ENCODE data around the gene KCNMB1. TPM values are rescaled to one million over a fixed set of nuclear protein-coding genes. Genes with fewer than 3 reads are reported as not detected.

The KCNMB1 gene, protein sequence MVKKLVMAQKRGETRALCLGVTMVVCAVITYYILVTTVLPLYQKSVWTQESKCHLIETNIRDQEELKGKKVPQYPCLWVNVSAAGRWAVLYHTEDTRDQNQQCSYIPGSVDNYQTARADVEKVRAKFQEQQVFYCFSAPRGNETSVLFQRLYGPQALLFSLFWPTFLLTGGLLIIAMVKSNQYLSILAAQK
- not detected in 2 replicates for total RNA-seq (2014; rRNA removed; shearing (Covaris generic))
- polyA plus RNA-seq (2015; cell fraction: cytosol; rRNA removed): not detected in 2 replicates
- 0.11 TPM in 1 of 2 replicates, not detected in the other for polyA plus RNA-seq (2015; cell fraction: nucleus; rRNA removed)

DNA sequence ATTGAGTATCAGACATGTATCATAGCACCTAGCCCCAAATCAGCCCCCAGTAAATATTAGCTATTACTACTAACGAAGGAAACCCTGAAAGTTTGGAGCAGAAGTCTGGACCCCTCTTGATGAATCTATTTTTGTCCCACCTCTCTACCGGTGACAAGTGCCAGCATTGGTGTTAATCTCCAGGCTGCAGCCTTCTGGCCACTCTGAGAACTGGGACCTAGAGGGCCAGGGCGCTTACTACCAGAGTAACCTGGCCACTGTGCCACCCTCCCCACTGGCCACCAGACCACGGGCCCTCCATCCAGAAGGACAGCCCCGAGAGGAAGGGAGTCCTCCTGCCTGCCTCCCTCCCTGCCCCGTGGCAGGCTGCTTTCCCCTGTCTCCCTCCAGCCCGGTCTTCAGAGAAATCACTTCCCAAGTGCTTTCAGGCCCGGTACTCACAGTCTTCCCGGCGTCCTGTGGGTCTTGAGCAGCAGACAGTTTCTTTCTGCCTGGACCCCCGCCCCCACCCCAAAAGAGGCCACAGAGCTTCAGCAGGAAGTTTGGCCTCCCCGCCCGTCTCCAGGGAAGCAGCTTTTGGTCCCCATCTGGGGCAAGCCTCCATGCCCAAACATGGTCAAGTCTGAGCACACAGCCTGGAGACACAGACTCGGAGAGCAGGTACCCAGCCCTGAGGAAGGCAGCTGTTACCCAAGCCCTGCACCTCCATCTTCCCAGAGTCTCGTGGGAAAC is at the start of gene KCNMB1:
Gene KCNMB1, minus strand, starts transcription at position 550 of the 732 bp plus-strand sequence. CDS start 3,920 bp downstream, outside the sequence.
- no peak for DNase-seq (ENCODE audit: low read depth)

DNA sequence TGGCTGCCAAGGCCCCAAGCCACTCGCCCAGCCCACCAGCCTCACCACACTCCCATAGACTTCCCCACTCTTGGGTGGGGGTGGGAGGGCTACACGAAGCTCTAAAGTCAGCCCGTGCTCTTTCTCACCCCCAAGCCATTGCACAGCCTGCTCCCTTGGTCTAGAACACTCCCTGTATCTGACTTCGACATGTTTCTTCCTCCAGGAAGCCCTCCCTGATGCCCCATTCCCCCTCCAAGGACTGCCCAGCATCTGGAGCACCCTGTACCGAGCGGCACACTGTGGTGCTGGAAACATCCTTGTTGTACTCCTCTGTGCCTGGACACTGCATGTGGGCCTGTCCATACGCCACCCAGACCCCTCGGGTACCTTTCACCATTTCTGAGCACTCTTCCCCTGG is 49.4 kb upstream of the KCNMB1 start:
- DNase-seq (ENCODE audit: low read depth): no peak

DNA sequence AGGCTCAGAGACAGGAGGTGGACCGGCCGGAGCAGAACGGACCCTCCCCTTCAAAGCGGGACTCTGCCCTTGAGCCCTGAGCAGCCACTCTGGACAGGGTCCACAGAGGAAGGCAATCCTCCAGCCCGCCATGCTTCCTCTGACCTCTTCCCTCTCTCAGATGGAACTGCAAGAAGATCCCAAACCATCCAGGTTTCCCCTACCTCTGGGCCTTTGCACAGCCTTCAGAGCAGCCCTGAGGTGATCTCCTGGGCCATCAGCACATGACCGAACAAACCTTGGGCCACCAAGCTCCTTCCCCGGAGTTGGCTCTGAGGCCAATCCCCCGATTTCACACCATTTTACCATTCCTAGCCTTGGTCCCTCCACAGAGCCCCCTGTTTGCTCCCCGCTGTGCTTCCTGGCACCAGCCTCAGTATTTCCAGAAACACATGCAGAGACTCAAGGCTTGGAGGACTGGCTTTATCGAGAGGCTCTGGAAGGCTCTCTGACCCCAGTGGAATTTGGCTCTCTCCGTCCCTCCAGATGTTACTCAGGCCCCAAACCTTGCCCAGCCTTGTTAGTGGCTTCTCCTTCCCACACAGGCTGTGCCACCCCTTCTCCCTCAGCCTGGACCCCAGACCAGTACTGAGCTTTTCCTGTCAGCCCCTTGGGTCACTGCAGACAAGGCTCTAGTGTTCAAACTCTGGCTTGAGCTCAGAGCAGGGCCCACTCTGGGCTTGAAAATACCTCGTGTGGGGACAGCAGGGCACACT is 48.6 kb upstream of the KCNMB1 start:
- no peak for DNase-seq (ENCODE audit: low read depth)

DNA sequence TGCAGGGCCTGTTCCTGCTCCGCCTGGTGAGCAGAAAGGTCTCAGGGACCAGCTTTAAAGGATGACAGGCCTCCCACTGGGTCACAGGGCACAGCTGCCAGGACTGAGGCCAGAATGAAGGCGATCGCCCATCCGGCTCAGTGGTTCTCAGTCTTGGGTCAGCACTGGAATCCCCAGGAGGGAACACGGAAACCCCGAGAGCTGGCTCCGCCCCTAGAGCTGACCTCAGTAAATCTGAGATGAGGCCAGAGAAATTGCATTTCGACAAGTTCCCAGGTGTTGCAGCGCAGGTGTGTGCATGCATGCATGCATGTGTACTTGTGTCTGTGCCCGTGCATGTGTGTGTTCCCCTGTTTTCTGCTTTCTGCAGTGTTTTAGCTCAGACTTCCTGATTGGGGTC is 47.2 kb upstream of the KCNMB1 start:
- no peak for DNase-seq (ENCODE audit: low read depth)

DNA sequence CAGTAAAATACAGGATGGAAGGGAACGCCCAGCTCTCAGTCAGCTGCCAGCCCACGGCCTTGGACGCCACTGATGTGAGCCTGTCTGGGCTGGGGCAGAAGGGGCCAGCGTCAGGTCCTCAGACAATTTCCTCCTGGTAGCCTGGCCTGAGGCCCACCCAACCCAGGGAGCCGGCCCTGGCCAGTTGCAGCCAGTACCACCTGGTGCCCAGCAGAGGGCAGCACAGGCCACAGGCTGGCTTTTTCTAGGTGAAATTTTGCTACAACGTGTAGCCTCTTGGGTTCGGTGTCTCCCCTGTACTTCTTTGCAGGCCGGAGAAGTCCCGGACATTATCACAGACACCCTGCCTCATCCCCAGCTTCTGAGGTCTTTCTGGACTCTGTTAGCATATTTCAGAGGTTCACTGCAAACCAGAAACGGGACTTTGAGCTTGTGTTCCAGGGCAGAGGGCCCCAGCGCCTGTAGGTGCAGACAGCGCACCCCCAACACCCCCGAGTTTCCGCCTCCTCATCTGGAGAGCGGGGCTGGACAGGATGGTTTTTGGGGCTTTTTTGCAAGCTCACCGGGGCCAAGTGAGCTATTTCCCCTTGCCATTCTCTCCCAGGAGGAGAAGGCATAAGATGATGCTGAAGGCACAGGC is 45.9 kb upstream of the KCNMB1 start:
- DNase-seq (ENCODE audit: low read depth): peak; percentile 64

DNA sequence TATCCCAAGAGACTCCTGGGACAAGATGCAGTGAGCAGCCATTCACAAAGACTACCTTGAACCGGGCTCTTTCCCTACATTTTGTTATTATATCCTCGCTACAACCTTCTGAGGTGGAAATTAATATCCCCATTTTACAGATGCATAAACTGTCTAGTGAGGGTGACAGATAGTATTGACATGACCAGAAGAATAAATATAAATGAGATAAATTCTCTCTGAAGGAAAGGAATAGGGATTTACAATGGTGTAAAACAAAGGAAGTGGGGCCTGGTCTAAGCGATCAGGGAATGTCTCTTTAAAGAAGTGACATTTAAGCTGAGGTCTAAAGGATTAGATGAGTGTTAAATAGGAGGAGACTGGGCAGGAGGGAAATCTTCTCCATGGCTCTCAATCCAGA is 43.5 kb upstream of the KCNMB1 start:
- no peak for DNase-seq (ENCODE audit: low read depth)

DNA sequence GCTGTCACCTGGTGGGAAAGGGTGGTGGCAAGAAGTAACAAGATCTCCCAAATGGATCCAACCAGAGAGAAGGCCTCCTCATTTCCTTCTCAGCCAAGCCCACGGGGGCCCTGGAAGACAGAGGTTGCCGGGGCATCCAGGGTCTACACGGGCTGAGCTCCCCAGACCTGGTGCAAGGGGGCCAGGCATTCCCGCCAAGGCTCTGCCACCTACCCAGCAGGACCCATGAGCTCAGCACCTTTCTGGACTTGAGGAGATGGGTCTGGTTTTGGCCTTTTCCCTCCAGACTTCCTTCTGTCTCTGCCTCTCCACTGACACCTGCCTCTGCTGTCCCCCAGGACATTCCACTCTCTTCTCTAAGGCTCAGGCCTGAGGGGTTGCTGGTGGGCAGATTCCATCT is 42.4 kb upstream of the KCNMB1 start:
- no peak for DNase-seq (ENCODE audit: low read depth)

DNA sequence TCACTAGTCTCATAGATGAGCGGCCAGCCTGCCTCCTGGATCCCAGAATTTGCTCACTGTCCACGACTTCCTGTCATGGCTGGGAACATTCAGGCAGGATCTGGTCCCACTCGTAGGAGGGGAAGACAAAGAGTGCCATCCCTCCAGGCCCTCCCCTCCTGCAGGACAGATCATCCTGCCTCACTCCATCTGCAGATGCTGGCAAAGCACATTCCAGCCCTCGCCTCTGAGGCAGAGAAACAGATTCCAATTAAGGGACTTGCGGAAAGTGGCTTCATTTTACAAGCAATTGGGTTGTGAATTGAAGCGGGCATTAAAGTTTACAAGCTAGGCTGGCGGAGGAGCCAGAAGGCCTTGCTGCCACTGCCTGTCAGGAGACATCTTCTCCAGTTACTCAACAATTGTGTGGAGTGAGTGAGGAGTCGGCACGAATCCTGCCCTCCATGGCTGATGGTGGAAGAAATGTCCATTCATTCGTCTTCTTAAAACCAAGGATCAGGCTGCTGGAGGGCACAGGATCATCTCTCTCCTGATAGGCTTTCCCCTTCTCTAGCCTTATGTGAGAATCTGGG is 41.8 kb upstream of the KCNMB1 start:
- no peak for DNase-seq (ENCODE audit: low read depth)

DNA sequence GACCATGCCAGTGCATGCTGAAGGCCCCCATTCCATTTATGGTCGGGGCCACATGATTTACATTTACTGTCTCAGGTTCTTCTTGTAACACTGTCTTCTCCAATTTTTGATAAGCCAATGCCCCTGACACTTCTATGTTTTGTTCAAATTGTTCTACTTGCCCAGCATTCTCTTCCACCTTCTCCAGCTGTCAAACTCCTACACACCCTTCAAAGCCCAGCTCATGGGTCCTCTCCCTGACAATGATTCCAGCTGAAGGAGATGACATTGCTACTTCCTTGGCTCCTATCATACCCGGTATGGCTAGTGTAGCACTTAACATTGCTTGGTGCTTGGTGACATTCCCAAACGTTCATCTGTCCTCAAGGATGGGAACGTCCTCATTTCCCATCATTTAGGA is 41.1 kb upstream of the KCNMB1 start:
- DNase-seq (ENCODE audit: low read depth): no peak

DNA sequence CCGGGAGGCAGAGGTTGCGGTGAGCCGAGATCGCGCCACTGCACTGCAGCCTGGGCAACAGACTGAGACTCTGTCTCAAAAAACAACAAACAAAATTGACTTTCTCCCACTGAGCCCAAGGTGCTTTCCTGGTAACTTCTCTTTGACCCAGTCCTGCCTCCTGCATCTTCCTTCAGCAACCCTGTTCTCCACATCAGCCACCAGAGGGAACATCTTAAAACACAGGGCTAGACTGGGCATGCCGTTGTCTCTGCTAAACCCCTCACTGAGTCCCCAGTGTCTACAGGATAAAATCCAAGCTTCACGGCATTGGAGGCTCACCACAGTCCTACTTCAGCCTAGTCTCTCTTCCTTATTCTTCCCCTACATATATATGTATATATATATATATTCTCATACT is 39.8 kb upstream of the KCNMB1 start:
- DNase-seq (ENCODE audit: low read depth): peak; percentile 20

DNA sequence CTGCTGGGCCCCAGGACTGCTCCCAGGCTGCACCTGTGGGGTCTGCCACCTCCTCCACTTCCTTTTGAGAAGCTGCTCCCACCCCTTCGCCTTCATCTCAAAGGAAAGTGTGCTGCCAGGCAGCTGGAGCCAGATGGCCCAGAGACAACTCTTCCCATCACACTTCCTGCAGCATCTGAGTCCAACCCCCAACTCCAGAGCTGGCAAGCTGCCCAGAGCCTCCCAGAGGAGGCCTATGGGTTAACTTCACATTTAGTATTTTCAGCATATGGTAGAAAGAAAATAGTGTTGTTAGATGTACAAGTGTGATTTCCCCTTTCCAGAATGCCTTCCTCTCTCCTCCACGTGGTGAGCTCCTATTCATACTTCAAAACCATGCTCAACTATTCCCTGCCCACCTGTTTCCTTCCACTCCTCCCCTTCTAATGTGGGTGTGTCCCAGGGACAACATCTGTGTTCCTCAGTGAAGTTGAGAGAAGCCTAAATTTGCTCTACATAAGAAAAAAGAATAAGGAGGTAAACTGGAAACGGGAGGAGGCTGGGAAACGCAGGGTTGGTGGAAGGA is 38.6 kb upstream of the KCNMB1 start:
- DNase-seq (ENCODE audit: low read depth): peak; percentile 23

DNA sequence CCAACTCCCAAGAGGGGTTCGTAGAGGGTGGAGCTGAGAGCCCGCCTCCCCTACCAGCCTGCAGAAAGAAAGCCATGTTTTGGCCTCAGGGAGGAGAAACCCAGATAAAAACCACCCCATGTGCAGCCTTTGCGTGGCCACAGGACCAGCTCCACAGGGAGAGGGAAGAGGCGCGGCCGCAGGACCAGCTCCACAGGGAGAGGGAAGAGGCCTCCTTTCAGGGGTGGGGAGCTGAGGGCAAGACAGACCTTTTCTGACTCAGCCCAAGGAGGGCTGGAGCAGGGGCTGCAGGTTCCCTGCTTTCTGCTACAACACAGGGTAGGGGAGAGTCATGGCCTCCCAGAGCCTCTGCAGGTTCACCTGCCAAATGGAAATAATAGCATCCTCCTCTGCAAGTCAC is 37.6 kb upstream of the KCNMB1 start:
- DNase-seq (ENCODE audit: low read depth): no peak

DNA sequence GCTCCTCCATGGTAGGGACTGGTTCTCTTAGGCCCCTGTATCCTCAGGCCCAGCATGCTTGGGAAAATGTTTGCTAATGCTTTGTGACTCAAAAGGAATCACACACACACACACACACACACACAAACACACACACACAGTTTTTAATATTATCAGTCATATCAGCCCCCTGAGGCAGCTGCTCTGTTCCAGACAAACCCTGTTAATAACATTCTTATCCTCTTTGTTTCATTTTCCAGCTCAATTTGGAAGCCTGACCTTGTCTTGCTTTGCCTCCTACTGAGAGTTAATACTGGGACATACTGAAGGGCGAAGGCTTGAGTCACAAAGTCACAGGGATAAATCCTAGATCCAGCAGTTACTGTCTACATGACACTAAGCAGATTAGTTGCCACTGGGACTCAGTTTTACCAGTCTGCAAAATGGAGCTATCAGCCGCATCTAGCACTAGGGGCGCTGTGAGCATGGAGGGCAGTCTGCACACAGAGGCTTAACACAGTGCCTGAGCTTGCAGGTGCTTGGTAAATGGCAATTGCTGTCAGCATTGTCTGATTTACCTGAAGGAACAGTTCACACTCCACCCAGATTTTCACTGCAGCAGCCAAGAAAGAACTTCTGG is 37.1 kb upstream of the KCNMB1 start:
- DNase-seq (ENCODE audit: low read depth): no peak

DNA sequence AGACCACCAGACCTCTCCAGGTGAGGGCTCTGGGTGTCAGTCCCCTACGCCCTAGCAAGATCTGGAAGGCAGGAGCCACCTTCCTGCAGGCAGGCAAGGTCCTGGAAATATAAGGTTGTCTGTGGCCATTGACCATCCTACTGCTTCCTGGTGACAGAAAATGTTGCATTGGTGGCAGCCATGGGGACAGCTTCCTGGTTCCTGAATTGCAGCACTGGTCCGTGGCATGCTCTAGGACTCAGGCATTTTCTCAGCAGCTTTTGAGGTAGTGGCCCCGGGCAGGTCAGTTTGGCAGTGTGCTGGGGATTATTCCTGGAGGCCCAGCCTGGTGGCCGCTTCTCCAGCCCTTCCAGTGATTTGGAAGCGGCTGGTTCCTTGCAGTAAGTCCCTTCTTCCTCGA is 36.6 kb upstream of the KCNMB1 start:
- no peak for DNase-seq (ENCODE audit: low read depth)

DNA sequence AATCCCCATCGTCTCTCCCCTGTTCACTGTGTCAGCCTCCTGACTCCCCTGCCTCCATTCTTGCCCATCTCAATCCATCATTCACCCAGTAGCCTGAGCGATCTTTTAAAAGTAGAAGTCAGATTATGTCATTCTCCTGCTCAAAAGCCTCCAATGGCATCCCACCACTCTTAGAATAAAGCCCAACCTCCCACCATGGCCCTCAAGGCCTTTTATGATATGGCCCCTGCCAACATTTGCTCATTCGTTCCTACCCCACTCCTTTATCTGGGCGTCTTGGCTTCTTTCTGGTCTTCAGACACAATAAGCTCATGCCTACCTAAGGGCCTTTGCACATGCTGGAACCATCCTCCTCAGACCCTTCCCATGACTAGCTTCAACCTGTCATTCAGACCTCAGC is 35.5 kb upstream of the KCNMB1 start:
- DNase-seq (ENCODE audit: low read depth): no peak

DNA sequence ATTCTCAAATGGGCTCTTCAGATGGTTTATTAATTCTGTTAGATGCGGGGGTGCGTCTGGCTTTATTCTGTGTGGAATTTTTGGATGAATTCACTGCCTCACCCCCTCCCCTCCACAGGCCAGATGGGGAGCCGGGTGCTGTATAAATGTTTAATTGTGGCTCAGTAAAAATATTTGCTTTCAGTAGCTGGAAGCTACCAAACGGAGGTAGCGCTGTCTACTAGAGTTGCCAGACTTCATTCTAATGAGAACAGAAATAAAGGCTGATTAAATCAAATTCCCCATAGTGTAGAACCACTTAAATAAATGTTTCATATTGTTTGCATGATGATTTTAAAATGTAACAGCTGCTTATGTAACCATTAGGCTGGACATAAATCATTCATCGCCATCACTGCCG is 34.5 kb upstream of the KCNMB1 start:
- DNase-seq (ENCODE audit: low read depth): no peak

DNA sequence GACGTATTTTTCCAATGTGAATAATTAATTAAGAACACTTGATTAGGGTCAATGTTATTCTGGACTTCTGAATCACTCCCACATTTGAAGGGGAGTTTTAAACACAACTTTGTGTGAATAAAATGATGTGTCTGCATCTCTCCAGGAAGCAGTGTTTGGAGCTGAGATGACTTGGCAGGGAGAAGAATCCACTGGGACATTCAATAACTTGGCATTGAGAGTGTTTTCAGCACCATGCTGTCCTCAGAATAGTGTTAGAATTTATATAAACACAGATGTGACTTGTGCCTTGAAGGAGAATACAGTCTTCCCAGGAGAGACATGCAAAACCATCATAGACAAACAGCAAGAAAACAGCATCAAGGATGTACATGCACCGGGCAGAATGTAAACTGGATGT is 32.7 kb upstream of the KCNMB1 start:
- DNase-seq (ENCODE audit: low read depth): no peak

DNA sequence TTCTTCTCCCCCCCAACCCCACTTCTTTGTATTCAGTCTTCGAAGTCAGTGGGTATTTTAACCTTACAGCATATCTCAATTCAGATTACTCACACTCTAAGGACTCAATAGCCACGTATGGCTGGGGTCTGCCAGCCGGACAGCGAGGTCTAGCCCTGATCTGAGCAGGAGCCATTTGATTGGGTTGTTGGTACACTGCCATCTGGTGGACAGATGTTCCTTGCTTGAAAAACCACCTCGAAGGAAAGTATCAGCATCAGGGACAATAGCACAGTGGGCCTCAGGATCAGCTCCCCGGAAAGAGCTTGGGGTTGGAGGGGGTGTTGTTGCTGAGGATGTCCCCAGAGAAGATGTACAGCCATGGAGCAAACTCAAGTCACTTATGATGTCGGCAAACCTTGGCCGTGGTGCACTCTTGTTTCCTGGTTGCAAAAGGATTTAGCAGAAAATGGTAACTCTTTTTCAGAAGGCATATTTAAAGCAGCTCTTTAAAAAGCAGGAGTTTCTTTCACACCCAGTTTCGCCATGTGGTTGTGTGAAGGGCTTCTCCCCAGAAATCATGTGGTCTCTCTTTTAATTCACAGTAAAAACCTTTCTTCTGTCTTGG is 31.7 kb upstream of the KCNMB1 start:
- peak; percentile 61 for DNase-seq (ENCODE audit: low read depth)

DNA sequence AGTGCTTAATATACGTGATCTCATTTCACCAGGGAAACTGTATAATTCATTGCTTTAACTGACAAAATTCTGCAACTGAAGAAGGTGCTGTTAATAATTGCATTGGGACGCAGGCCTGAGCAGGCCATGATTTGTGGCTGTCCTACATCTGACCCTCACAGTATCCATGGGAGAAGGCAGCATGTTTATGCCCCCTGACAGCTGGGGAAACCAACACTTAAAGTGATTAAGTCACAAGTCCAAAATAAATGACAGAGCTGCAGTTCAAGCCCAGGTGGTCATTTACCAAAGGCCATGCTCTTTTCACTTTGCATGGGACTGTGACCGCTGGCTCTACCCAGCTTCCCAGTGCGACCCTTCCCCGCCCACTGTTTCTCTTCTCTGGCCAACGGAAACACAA is 30.5 kb upstream of the KCNMB1 start:
- DNase-seq (ENCODE audit: low read depth): no peak

DNA sequence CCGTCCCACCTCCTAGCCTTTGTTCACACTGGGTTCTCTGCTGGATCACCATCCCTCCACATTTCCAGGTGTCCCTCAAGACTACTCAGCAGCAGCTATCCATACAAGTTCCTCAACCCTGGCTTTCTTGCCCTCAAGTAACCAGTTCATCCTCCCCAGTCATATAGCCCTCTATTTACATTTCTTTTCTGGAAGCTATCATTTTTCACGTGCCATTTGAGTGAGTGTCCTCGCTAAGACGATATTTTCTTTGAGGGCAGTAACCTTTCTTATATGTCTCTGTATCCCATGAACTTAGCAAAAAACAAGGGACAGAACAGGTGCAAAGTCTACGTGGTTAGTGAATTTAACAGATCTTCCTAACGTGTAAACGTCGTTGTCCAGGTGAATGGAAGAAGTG is 29.6 kb upstream of the KCNMB1 start:
- peak; percentile 24 for DNase-seq (ENCODE audit: low read depth)

Measured in HT1080 (cell line).